HepG2 (cell line): ENCODE data around the gene TMEM231. TPM values are rescaled to one million over a fixed set of nuclear protein-coding genes. Genes with fewer than 3 reads are reported as not detected.

Experiments used
- BATF2 ChIP-seq: sonication (generic); formaldehyde crosslinking; IDR thresholded peaks from 2 replicates; pipeline ENCODE4 v1.8.0; 2022; ENCODE audit warnings: mild to moderate bottlenecking, missing genetic modification reagents, moderate library complexity
- CREM ChIP-seq, 2 experiments: sonication (generic) in 1 of 2; formaldehyde crosslinking in 1 of 2; IDR thresholded peaks; 2 replicates each; pipeline versions ENCODE4 v1.4.0 to v1.6.1; 2016 to 2020; ENCODE audit warnings: antibody characterized with exemption in 1 of 2, mild to moderate bottlenecking in 1 of 2, missing genetic modification reagents in 1 of 2
- ETV6 ChIP-seq: sonication (generic); formaldehyde crosslinking; conservative IDR thresholded peaks from 2 replicates; pipeline ENCODE4 v1.4.0; 2020; ENCODE audit warnings: missing genetic modification reagents
- MTERF4 ChIP-seq: sonication (generic); formaldehyde crosslinking; IDR thresholded peaks from 2 replicates; pipeline ENCODE4 v1.8.0; 2023; ENCODE audit warnings: mild to moderate bottlenecking, missing genetic modification reagents
- MYNN ChIP-seq: sonication (generic); formaldehyde crosslinking; IDR thresholded peaks from 2 replicates; pipeline ENCODE4 v1.4.0; 2020; ENCODE audit warnings: mild to moderate bottlenecking, low read depth, missing genetic modification reagents
- NBN ChIP-seq: fragments of 450-650 bp; conservative IDR thresholded peaks from 2 replicates; pipeline ENCODE4 v1.6.1; 2017
- NFE2L2 ChIP-seq: fragments of 150-350 bp; IDR thresholded peaks from 2 replicates; pipeline ENCODE4 v1.6.1; 2014; ENCODE audit warnings: low read length
- POLR2G ChIP-seq: fragments of 200-400 bp; formaldehyde crosslinking; IDR thresholded peaks from 2 replicates; pipeline ENCODE4 v1.6.1; 2018; ENCODE audit warnings: mild to moderate bottlenecking, low read depth, low read length, moderate library complexity
- SMAD1 ChIP-seq: sonication (generic); formaldehyde crosslinking; IDR thresholded peaks from 2 replicates; pipeline ENCODE4 v1.4.0; 2020; ENCODE audit warnings: missing genetic modification reagents, low read depth, mild to moderate bottlenecking, borderline replicate concordance
- SNAI1 ChIP-seq: sonication (generic); formaldehyde crosslinking; IDR thresholded peaks from 2 replicates; pipeline ENCODE4 v1.5.0; 2020; ENCODE audit warnings: mild to moderate bottlenecking, missing genetic modification reagents, borderline replicate concordance
- SP140L ChIP-seq: sonication (generic); formaldehyde crosslinking; IDR thresholded peaks from 2 replicates; pipeline ENCODE4 v1.4.0; 2020; ENCODE audit warnings: missing genetic modification reagents, borderline replicate concordance
- SP4 ChIP-seq: sonication (generic); formaldehyde crosslinking; IDR thresholded peaks from 2 replicates; pipeline ENCODE4 v1.8.1; 2023; ENCODE audit warnings: mild to moderate bottlenecking, missing genetic modification reagents
- TFAP4 ChIP-seq: sonication (generic); IDR thresholded peaks from 2 replicates; pipeline ENCODE4 v1.6.1; 2016; ENCODE audit warnings: low read depth, borderline replicate concordance
- TFDP1 ChIP-seq: IDR thresholded peaks from 2 replicates; pipeline ENCODE4 v1.6.1; 2016; ENCODE audit warnings: missing compliant biosample characterization, missing genetic modification reagents, borderline replicate concordance
- TIGD3 ChIP-seq: sonication (generic); formaldehyde crosslinking; IDR thresholded peaks from 2 replicates; pipeline ENCODE4 v1.5.1; 2020; ENCODE audit warnings: mild to moderate bottlenecking, missing genetic modification reagents, borderline replicate concordance
- ZBTB1 ChIP-seq: sonication (generic); formaldehyde crosslinking; IDR thresholded peaks from 2 replicates; pipeline ENCODE4 v1.4.0; 2020; ENCODE audit warnings: missing genetic modification reagents, borderline replicate concordance
- ZNF460 ChIP-seq: sonication (generic); formaldehyde crosslinking; IDR thresholded peaks from 2 replicates; pipeline ENCODE4 v1.5.1; 2020; ENCODE audit warnings: missing genetic modification reagents, mild to moderate bottlenecking, borderline replicate concordance
- ZNF496 ChIP-seq: sonication (generic); formaldehyde crosslinking; IDR thresholded peaks from 2 replicates; pipeline ENCODE4 v1.8.1; 2023; ENCODE audit warnings: mild to moderate bottlenecking, moderate library complexity, missing genetic modification reagents; ENCODE audit not compliant: insufficient replicate concordance
- ZNF557 ChIP-seq: sonication (generic); formaldehyde crosslinking; IDR thresholded peaks from 2 replicates; pipeline ENCODE4 v1.4.0; 2020; ENCODE audit warnings: missing genetic modification reagents
- ZNF652 ChIP-seq: IDR thresholded peaks from 2 replicates; pipeline ENCODE4 v1.6.1; 2016; ENCODE audit warnings: low read depth, borderline replicate concordance
- ZNF747 ChIP-seq: sonication (generic); formaldehyde crosslinking; IDR thresholded peaks from 2 replicates; pipeline ENCODE4 v1.8.1; 2023; ENCODE audit warnings: missing genetic modification reagents, mild to moderate bottlenecking, borderline replicate concordance
- ZNF792 ChIP-seq: IDR thresholded peaks from 2 replicates; pipeline ENCODE4 v1.6.1; 2016
- ZNF816 ChIP-seq: sonication (generic); formaldehyde crosslinking; IDR thresholded peaks from 2 replicates; pipeline ENCODE4 v1.8.0; 2022; ENCODE audit warnings: missing genetic modification reagents, mild to moderate bottlenecking, borderline replicate concordance
- ZNF883 ChIP-seq: sonication (generic); formaldehyde crosslinking; IDR thresholded peaks from 2 replicates; pipeline ENCODE4 v1.5.1; 2020; ENCODE audit warnings: mild to moderate bottlenecking, missing genetic modification reagents; ENCODE audit errors: not compliant biosample characterization
- ZSCAN29 ChIP-seq: sonication (generic); formaldehyde crosslinking; conservative IDR thresholded peaks from 2 replicates; pipeline ENCODE4 v1.4.0; 2020; ENCODE audit warnings: mild to moderate bottlenecking, missing genetic modification reagents
- polyA plus RNA-seq, 8 experiments: library from polyadenylated mRNA; depleted of rRNA in 3 of 8; stranded (reverse) in 7 of 8; unstranded in 1 of 8; fragments of >200 nt; fragmentation: Illumina TruSeq in 4 of 8; extraction: Trizol in 4 of 8; gene quantifications; 2 replicates each; pipeline versions ENCODE4 v1.2.1 to v1.2.3, GENCODE V29; 2011 to 2016; ENCODE audit warnings: low read depth in 4 of 8, missing spikeins in 1 of 8, mixed read lengths in 1 of 8; ENCODE audit not compliant: insufficient read depth in 1 of 8
- total RNA-seq, 5 experiments: library from RNA; depleted of rRNA; stranded (reverse); fragments of >200 nt; fragmentation: Illumina TruSeq; extraction: Trizol; gene quantifications; 2 replicates each; pipeline ENCODE4 v1.2.3, GENCODE V29; 2016; ENCODE audit warnings: low read depth in 1 of 5

The TMEM231 gene
- total and polyA plus RNA-seq, 2 of the 13 experiments (the other 11 are each of a cell fraction or from before 2014, with no cell fraction given): 3.5 to 7.4 TPM

- TF ChIP-seq CREM (IDR thresholded peaks at IDR 0.05) (no peak), CREM (CRISPR knock-in tag; IDR thresholded peaks at IDR 0.05) (no peak), SP140L (CRISPR knock-in tag) (no peak), ZNF496 (CRISPR knock-in tag) (no peak), POLR2G (peak; percentile 84), BATF2 (CRISPR knock-in tag) (no peak), ZNF460 (no peak), ZNF747 (CRISPR knock-in tag) (peak; percentile 80; the same call in 1 of the 2 replicates), ZNF557 (peak; percentile 30; the same call in 1 of the 2 replicates), TIGD3 (CRISPR knock-in tag) (peak; percentile 87; the same call in 1 of the 2 replicates), ZNF883 (CRISPR knock-in tag) (peak; percentile 80), ZNF652 (CRISPR knock-in tag) (no peak), ZNF792 (CRISPR knock-in tag) (peak; percentile 25; the same call in 1 of the 2 replicates), ETV6 (CRISPR knock-in tag) (no peak), MTERF4 (CRISPR knock-in tag) (no peak), NFE2L2 (no peak), SNAI1 (CRISPR knock-in tag) (no peak; the same call in 1 of the 2 replicates), NBN (no peak), ZNF816 (CRISPR knock-in tag) (peak; percentile 71; the same call in 1 of the 2 replicates), TFDP1 (CRISPR knock-in tag) (peak; percentile 14; the same call in 1 of the 2 replicates), SMAD1 (CRISPR knock-in tag) (peak; percentile 65; the same call in 1 of the 2 replicates), SP4 (CRISPR knock-in tag) (peak; percentile 88; the same call in 1 of the 2 replicates), ZSCAN29 (CRISPR knock-in tag) (0 out of 2 replicates have a peak, but pooled peaks have one; percentile 36), MYNN (no peak), ZBTB1 (CRISPR knock-in tag) (no peak), TFAP4 (no peak)
These were observed 10.1 kb upstream of the TMEM231 start, which contains the start of gene GABARAPL2 (continued) for GRCh38 chr16:75566040-75566757.
